Panc1 (cell line): ENCODE measurements around the gene MCTP1. TPM values are rescaled to one million over a fixed set of nuclear protein-coding genes. Genes with fewer than 3 reads are reported as not detected.

Experiments used
- ATAC-seq: fragments of 200-7000 bp; cut with Tn5 transposase; 2 replicates; pipeline ENCODE4 v1.9.1; 2020; ENCODE audit warnings: mild to moderate bottlenecking, moderate library complexity
- BruUV-seq: library from RNA; stranded (reverse); fragments of 400-500 nt; replicated peaks from 2 replicates; lab custom pipeline; 2021; lab: Mats Ljungman, UMichigan
- CTCF ChIA-PET: fragments of 300-600 bp; sonication (Branson Sonifier 250); formaldehyde crosslinking; loops from one replicate; lab custom pipeline; 2022; ENCODE audit warnings: antibody characterized with exemption; lab: Charles Lee
- POLR2A ChIA-PET: fragments of 300-600 bp; sonication (Branson Sonifier 250); formaldehyde crosslinking; loops from one replicate; lab custom pipeline; 2022; ENCODE audit warnings: antibody characterized with exemption; lab: Charles Lee
- DNase-seq: peaks from one replicate; pipeline ENCODE4 v3.0.0-alpha.2; 2010; ENCODE audit warnings: low read depth, low spot score
- H3K27ac ChIP-seq: 2 replicates; pipeline ENCODE4 v1.5.1; 2011; ENCODE audit warnings: mild to moderate bottlenecking, low read length, inconsistent platforms
- H3K27me3 ChIP-seq: fragments of 200-500 bp; sonication (Bioruptor generic); 2 replicates; pipeline ENCODE4 v1.6.0; 2014; ENCODE audit warnings: low read length, inconsistent platforms; ENCODE audit not compliant: control insufficient read depth, insufficient read depth
- H3K36me3 ChIP-seq: fragments of 200-500 bp; sonication (Bioruptor generic); 2 replicates; pipeline ENCODE4 v1.5.1; 2014; ENCODE audit warnings: inconsistent platforms, mild to moderate bottlenecking, low read length, moderate library complexity; ENCODE audit not compliant: control insufficient read depth, insufficient read depth
- H3K4me1 ChIP-seq: 2 replicates; pipeline ENCODE4 v1.5.1; 2011; ENCODE audit warnings: inconsistent platforms, mild to moderate bottlenecking, low read length, moderate library complexity; ENCODE audit not compliant: control insufficient read depth, insufficient read depth
- H3K4me3 ChIP-seq, 2 experiments: 2 replicates each; pipeline ENCODE4 v1.5.1; 2011 to 2012; ENCODE audit warnings: low read depth in 2 of 2, low read length in 2 of 2, mild to moderate bottlenecking in 2 of 2, inconsistent platforms in 1 of 2, moderate library complexity in 1 of 2
- H3K9me3 ChIP-seq: fragments of 200-500 bp; sonication (Bioruptor generic); 2 replicates; pipeline ENCODE4 v1.5.1; 2014; ENCODE audit warnings: low read depth, mild to moderate bottlenecking, inconsistent platforms, low read length, moderate library complexity; ENCODE audit not compliant: control insufficient read depth, insufficient read depth
- CTCF ChIP-seq: fragments of 450-650 bp; IDR thresholded peaks from 2 replicates; pipeline ENCODE4 v1.5.1; 2017; ENCODE audit warnings: mild to moderate bottlenecking
- POLR2AphosphoS5 ChIP-seq: IDR thresholded peaks from 2 replicates; pipeline ENCODE4 v1.6.1; 2012; ENCODE audit warnings: mild to moderate bottlenecking, low read depth, low read length, moderate library complexity
- REST ChIP-seq, 2 experiments: IDR thresholded peaks; 2 replicates each; pipeline ENCODE4 v1.6.1; 2011 to 2012; ENCODE audit warnings: low read depth in 2 of 2, control low read depth in 1 of 2, low read length in 1 of 2, mild to moderate bottlenecking in 1 of 2, moderate library complexity in 1 of 2; ENCODE audit not compliant: insufficient read depth in 1 of 2
- SIN3A ChIP-seq: IDR thresholded peaks from 2 replicates; pipeline ENCODE4 v1.6.1; 2012; ENCODE audit warnings: low read depth, mild to moderate bottlenecking, low read length, moderate library complexity, borderline replicate concordance; ENCODE audit not compliant: insufficient read depth
- TCF7L2 ChIP-seq: IDR thresholded peaks from 2 replicates; pipeline ENCODE4 v1.6.1; 2011; ENCODE audit warnings: mild to moderate bottlenecking, low read depth, low read length, inconsistent platforms
- in situ Hi-C: cut with HindIII; loops from 2 replicates; pipeline ENCODE4 v1.10.0; 2016; ENCODE audit warnings: low sequenced_read_pairs, low pct_unique_long_range_greater_than_20kb
- intact Hi-C: fragments of 100-400 bp; cut with micrococcal nuclease; formaldehyde crosslinking; loops from one replicate; pipeline ENCODE4 v1.10.0; 2022; ENCODE audit not compliant: unreplicated experiment
- total RNA-seq: library from RNA; stranded (reverse); gene quantifications from one replicate; pipeline ENCODE4 v1.2.1, GENCODE V29; 2021; ENCODE audit not compliant: unreplicated experiment

Gene MCTP1
- total RNA-seq, 1 experiment from 2014 or later: 39.8 TPM

GRCh38 chr5:94850960-94851359, 433.9 kb downstream of the MCTP1 start:
- ChIA-PET CTCF (interaction anchor here (1.0 to 1.2 kb wide), 2 partner anchors 8 to 113 kb away, joined by 4 read pairs; no protein-coding TSS in a partner anchor), POLR2A (no interaction called here)
- Histone ChIP-seq H3K36me3 (no peaks in the 10 kb centered on the region; the same call in 1 of the 2 replicates), H3K9me3 (no peaks in the 10 kb centered on the region), H3K27me3 (no peaks in the 10 kb centered on the region), H3K4me1 (no peaks in the 10 kb centered on the region; the same call in 1 of the 2 replicates), H3K4me3 (no peak overlapping the region), H3K27ac (no peak overlapping the region)
- TF ChIP-seq CTCF (no peak), SIN3A (no peak), REST (IDR thresholded peaks at IDR 0.05; ENCODE audit: insufficient read depth in 1 of 2, low read depth in 2 of 2, low read length in 1 of 2) (no peak), POLR2AphosphoS5 (no peak), TCF7L2 (no peak)
- no peak for DNase-seq
- no peak for ATAC-seq
- no TSS peak for BruUV-seq
- intact Hi-C loops (loop anchor here (10.0 kb wide), 1 partner anchor 326 kb away; no protein-coding TSS in a partner anchor), in situ Hi-C loops (no loop called here)

GRCh38 chr5:94849821-94850736, 434.8 kb downstream of the MCTP1 start:
- no peaks in the 10 kb centered on the region for H3K27me3 ChIP-seq
- ATAC-seq: peak; percentile 85
- CTCF ChIA-PET: interaction anchor here (1.0 to 1.2 kb wide), 2 partner anchors 9 to 113 kb away, joined by 4 read pairs; no protein-coding TSS in a partner anchor
- no peak for DNase-seq
- in situ Hi-C loops (no loop called here), intact Hi-C loops (loop anchor here (10.0 kb wide), 1 partner anchor 325 kb away; no protein-coding TSS in a partner anchor)
- BruUV-seq: no TSS peak
- no peak overlapping the region for H3K4me3 ChIP-seq
- no peaks in the 10 kb centered on the region; the same call in 1 of the 2 replicates for H3K36me3 ChIP-seq
- peak; percentile 70 for TF ChIP-seq CTCF
- no peak for TF ChIP-seq SIN3A
- no peaks in the 10 kb centered on the region for H3K9me3 ChIP-seq
- POLR2A ChIA-PET: no interaction called here
- H3K4me1 ChIP-seq: no peaks in the 10 kb centered on the region; the same call in 1 of the 2 replicates
- H3K27ac ChIP-seq: no peak overlapping the region
